Jurkat, Clone E6-1 (cell line): Measurements from ENCODE around the gene ASAP2.

Source experiments
- DNase-seq: peaks from one replicate; pipeline ENCODE4 v3.0.0-alpha.2; 2011; ENCODE audit warnings: low read depth, low spot score
- H3K4me3 ChIP-seq: 2 replicates; pipeline ENCODE4 v1.5.1; 2011; ENCODE audit warnings: mild to moderate bottlenecking, low read length, control low read depth, moderate library complexity

Gene ASAP2

DNA sequence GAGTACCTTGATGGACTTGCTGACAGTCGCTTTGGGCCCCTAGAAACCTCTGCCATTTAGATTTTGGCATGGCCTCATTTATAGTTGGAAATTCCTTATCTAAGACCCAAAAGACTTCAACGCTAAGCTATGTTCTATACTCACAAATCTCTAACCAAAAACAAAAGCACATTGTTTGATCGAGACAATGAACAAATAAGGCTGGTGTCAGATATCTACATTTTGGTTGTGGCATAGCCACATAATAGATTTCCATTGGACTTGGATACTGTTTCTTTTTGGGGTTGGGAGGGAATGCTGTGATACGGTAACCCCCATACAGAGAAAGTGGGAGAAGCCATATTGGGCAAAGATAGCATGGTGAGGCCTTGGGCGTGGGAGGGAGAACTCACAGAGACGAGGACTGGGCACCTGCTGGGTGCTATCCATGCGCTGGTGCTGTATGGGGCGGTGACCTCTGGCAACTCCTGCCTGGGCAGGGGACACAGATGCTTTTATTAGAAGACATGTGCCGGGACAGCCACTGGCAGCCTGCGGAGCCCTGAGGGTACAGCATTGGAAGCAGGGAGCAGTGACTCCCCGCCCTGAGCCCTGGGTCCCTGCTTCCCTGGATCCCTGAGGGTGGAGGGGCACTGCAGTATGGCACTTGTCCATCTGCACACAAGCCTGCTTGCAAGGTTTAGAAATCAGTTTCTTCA lies 97.1 kb downstream of the ASAP2 start:
- H3K4me3 ChIP-seq, result no peak overlapping the region
- no peak for DNase-seq

DNA sequence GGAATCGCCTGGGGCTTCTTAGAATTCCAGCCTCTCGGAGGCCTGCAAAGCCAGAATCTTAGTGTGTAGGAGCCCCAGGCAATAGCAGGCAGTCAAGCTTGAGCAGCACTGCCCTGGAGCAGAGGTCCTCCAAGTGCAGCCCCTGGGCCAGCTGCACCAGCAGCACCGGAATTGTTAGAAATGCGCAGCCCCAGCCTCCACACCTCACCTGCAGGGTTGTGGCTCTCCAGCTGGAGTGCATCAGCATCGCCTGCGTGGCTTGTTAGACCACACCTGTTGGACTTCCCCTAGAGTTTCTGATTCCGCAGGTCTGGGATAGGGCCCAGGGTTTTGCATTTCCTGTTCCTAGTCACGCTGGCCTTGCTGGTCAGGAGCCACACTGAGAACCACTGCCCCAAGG lies 100.3 kb downstream of the ASAP2 start:
- H3K4me3 ChIP-seq, result no peak overlapping the region
- DNase-seq, result no peak

DNA sequence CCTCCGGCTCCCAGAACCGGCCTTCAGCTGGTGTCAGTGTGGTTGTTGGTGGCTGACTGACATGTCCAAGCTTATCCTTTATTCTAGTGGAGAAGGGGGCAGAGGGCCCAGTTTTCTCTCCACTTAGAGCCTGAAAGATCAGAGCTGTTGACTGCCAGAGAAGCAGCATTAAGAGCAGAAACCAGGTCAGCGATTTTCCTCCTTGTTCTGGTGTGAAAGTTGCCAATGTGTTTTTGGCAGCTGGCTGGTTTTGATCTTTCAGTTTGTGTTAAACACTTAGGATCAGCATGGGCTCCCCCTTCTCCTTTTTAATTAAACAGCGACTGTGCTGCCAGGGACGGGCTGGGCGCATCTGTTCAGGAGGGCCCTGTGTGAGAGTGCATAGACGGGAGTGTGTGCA lies 100.9 kb downstream of the ASAP2 start:
- H3K4me3 ChIP-seq, result no peak overlapping the region
- no peak for DNase-seq

DNA sequence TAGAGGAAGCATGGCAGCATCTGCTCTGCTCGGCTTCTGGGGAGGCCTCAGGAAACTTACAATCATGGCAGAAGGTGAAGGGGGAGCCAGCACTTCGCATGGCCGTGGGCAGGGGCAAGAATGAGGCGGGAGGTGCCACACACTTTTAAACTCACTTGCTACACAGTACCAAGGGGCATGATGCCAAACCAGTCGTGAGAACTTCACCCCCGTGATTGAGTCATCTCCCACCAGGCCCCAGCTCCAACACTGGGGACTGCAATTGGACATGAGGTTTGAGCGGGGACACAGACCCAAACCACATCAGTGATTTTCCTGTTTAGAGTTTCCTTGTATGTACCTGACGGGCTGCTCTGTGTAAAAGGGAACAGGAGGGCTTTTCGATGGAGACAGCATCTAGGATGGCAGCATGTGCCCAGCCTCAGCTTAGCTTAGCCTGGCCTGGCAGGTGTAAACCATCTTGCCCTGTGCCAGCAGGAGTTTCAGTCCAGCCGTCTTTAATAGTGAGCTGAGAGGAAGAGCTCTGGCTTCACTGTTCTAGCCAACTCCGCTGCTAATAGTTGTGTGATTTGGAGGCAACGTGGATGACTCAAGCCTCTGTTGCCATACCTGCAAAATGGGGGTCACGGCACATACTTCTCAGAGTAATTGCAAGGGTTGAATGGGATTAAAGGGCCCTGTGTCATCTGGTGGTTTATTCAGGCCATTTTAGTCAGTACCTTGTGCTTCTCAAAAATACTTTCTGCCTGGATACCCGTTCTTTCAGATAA lies 101.8 kb downstream of the ASAP2 start:
- DNase-seq, result no peak
- H3K4me3 ChIP-seq, result no peak overlapping the region

DNA sequence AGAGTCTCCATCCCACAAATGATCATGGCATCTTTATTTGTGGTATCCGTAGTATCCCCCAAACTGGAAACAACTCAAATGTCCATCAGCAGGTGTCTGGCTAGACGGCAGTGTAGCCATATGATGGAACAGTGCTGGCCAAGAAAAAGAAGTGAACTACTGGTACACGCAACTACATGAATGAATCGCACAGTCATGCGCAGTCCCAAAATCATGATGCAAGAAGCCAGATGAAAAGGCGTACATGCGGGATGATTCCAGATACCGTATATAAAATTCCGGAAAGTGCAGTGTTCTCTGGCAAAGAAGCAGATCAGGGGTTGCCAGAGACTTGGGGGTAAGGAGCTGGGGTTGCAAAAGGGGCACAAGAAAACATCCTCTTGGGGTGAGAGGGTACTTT lies 102.5 kb downstream of the ASAP2 start:
- H3K4me3 ChIP-seq, result no peak overlapping the region
- DNase-seq, result no peak

DNA sequence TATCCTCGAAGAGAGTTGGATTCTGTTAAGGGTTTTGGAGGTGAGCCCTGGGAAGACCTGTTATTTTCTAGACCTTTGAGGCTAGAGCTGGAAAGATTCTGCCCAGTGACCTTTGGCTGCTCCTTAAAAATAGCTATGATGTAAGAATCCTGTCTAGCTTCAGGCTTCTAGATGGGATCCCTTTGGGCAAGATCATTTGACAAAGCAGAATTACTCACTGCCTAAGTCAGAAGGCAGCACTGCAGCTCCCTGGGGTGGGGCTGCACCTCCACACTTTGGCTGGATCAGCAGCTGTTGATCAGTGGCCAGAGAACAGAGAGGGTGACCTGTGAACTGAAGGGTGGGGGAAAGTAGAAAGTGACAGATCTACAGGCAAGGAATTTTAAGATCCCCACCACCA lies 103.8 kb downstream of the ASAP2 start:
- no peak for DNase-seq
- no peak overlapping the region for H3K4me3 ChIP-seq

DNA sequence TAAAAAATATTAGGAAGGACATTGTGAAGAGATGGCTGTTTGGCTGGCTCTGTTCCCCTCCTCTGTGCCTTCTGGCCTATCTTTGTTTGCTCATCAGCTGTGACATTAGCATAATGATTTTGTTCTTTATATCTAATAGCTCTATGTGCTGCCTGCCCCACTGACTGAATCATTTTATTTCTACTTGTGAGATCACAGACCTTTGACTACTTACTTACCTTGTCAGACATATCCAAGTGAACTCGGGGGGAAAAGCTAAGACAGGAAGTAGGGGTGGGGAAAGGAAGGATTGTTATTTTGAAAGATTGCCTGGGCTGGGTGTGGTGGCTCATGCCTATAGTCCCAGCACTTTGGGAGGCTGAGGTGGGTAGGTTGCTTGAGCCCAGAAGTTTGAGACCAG lies 104.2 kb downstream of the ASAP2 start:
- DNase-seq, result no peak
- no peak overlapping the region for H3K4me3 ChIP-seq

DNA sequence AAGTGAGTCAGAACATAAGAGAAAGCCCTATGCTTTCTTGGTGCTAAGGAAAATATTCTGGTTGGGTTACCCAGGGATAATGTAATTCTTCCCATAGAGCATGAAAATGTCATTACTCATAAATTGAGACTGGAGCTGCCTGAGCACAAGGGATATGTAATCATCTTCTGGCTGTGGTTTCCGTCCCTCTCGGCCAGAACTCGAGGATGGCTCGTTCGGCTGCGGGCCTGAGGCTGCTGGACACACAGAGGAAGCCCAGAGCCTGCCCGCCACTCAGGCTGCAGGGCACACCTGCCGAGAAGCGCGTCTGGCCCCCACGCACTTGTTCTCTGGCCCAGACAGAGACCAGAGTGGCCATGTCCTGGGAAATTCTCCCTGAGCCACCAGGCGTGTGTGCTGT lies 104.9 kb downstream of the ASAP2 start:
- no peak overlapping the region for H3K4me3 ChIP-seq
- no peak for DNase-seq

DNA sequence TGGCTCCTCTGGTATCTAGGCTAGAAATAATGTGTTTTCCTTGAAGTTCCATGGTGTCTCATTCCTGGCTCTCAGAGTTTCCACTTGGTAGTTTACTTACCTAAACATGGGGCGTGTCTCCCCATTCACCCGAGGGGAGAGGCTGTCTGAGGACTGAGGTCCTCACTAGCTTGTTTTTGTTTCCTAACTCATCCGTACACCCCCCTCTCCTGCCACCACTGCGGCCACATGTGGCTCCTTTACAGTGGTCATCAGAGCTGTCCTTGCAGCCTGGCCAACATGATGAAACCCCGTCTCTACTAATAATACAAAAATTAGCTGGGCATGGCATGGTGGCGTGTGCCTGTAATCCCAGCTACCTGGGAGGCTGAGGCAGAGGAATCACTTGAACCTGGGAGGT lies 106.0 kb downstream of the ASAP2 start:
- no peak overlapping the region for H3K4me3 ChIP-seq
- no peak for DNase-seq

DNA sequence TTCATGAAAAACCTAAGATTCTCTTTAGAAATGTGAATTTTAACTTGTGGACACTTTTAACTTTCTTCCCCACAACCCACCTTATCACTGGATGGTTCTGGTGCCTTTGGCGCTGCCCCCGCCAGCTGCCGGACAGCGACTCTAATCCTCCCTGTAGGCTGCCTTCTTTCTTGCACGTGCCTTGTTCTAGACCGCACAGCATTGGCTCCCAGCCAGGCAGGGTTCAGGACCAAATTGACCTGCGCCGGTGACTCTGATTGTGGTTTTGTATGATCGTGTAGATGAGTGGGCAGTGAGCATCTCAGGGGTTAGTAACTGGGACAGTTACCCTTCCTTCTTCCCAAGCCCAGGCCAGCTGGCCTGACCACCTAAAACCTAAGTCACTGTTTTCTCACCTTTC lies 106.8 kb downstream of the ASAP2 start:
- no peak for DNase-seq
- H3K4me3 ChIP-seq, result no peak overlapping the region

DNA sequence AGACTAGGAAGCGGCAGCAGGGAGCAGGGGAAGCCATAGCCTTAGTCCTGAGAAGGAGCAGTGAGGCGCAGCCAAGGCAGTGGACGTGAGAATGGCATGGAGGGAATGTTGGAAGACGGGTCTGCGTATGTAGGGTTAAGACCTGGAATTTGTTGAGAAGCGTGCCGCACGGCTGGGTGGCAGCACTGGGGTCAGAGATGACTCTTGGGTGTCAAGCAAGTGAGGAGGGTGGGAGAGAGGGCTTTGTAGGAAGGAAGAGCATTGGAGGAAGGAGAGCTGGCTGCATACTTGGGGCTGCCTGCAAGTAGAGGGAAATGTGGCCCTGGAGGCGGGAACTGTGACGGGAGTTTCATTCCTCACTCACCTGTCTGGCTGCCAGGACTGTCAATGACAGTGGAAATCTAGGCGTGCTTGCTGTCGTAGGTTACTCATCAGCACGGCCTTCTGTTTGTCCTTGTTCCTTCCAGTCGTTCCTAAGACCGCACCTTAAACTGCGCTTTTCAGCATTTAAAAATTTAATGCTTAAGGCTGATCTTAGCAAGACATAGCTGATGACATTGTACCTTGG lies 108.8 kb downstream of the ASAP2 start:
- DNase-seq, result no peak
- H3K4me3 ChIP-seq, result no peak overlapping the region

DNA sequence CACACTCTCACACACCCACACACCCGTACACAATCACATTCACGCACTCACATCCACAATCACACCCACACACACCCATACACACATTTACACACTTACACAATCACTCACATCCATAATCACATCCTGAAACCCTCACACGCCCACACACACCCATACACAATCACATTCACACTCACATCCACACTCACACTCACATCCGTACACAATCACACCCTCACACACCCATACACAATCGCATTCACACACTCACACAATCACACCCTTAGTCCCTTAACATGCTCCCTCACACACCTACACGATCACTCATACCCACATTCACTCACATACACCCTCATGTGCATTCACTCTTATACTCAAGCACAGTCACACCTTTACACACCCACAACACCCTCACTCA lies 110.9 kb downstream of the ASAP2 start:
- no peak for DNase-seq
- H3K4me3 ChIP-seq, result no peak overlapping the region

DNA sequence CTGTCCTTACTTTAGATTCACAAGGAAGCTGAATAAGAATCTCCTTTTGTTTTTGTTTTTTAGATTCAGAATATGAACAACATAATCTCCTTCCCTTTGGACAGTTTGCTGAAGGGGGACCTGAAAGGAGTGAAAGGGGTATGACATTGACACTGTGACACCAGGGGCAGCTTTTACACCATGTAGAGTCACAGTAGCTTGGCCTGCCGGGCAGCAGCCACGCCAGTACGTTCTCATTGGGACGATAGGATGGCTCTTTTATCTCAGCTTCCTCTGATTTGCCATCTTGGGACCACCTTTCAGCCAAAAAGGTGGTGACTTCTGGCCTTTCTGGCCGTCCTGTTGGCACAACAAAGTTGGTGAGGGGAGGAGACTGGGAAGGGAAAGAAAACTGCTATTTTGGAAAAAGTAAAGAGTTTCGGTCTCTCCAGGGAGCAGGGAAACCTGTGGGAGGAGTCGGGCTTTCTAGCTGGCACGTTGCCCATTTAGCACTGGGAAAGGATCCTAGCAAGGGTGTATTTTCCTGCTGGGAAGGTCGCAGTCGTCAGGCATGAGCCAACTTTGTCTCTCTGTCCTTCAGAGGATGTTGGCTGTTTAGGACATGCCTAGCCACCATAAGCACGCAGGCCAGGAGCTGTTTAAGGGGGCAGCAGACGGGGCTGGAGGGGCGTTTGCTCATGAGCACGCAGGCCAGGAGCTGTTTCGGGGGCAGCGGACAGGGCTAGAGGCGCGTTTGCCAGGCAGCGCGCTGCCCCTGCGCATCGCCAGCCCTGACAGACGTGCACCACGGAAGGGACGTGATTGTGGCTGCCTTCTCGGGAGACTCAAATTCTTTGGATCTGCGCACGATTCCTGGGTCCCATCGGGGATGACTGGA lies 112.1 kb downstream of the ASAP2 start:
- no peak overlapping the region for H3K4me3 ChIP-seq
- no peak for DNase-seq

DNA sequence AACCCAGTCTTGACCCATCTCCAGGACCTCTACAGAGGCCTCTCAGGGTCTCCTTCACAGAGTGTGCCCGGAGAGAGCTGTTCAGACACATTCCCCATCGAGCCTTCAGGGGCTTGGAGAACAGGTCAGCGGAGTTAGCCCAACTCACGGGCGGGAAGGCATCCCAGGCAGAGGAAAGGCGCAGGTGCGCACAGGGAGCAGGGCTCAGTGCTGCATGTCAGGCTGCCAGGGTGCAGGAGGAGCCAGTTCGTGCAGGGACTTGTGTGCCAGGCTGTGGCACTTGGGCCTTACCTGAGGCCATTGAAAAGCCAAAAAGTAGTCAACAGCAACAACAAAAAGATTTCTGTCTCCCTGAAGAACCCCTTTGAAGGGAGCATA lies 112.7 kb downstream of the ASAP2 start:
- no peak overlapping the region for H3K4me3 ChIP-seq
- DNase-seq, result no peak

DNA sequence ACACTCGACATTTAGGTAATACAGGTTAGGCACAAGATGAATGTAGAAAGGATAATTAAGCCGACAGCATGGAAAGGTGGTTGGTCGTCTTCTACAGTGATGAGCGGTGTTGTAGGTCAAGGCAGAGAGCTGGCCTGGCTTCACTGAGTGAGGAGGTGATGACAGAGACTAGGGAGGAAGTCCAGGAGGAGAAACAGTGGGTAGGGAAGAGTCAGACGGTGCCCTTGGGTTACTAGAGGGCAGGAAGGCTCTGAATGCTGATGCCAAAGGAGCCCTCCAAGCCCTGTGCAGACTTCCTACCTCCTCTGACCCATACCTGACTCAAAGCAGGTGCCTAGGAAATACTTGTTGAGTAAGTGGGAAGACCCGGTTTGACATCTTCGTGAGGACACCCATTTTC lies 116.0 kb downstream of the ASAP2 start:
- no peak for DNase-seq
- no peak overlapping the region for H3K4me3 ChIP-seq

DNA sequence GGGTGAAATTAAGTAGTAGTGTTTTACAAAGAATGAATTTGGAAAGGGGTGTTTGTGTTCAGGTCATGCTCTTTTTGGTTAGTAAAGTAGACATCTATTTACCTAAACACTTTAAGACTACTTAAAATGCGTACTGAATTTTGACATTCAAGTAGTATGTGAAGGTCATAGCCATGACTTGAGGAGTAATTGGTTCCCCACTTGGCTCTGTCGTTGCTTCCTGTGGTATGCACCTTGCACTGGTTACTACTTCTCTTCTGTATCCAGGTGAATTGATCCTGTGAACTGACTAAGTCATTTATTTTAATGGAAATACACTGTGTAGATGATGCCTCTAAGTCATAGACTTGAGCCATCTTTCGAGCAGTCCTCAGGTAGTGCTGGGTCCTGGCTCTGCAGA lies 118.8 kb downstream of the ASAP2 start:
- no peak for DNase-seq
- H3K4me3 ChIP-seq, result no peak overlapping the region

DNA sequence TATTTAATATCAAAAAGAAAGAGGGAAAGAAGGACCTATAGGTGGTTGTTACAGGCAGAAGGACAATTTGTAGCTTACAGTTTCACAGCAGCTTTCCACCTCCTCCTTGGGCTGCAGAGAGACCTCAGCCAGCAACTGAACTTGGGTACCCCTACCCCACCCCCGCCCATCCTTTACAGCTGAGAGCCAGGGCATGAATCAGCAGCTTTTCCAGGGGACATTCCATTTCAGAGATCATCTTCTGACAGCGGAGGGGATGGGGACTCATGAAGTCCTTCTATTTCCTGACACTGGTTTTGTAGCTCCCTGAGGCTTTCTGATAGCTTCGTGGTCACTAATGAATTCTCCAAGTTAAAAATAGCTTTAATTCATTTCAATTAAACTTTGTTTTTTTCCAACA lies 120.4 kb downstream of the ASAP2 start:
- no peak overlapping the region for H3K4me3 ChIP-seq
- no peak for DNase-seq

DNA sequence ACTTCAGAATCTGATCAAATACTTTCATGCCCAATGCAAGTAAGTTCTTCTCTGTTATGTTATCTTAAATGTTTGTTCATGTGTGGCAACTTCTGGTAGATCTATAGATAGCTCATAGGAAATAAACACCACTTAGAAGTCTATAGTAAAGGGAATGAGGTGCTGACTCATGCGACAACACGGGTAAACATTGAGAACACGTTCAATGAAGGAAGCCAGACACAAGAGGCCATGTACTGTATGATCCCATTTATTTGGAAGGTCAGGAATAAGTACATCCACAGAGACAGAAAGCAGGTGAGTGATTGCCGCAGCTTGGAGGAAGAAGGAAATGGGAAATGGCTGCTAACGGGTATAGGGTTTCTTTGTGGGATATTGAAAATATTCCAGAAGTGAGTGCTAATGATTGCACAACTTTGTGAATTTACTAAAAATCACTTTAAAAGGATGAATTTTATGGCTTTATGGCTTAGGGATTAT lies 121.3 kb downstream of the ASAP2 start:
- DNase-seq, result no peak

DNA sequence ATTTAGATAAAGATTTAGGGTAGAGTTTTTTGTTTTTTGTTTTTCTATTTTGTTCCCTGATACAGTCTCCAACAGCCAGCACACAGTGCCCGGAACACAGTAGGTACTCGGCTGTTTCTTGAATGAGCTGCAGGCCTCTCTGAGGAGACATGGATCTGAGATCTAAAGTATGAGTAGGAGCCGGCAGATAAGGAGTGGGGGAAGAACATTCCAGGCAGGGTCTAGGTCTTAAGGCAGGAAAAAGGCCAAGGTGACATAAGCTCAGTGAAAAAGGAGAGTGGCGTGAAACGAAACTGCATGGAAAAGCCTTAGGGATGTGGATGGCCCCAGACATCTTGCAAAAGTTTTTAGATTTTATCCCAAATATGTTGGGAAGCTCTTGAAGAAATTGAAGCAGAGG lies 122.3 kb downstream of the ASAP2 start:
- H3K4me3 ChIP-seq, result no peak overlapping the region
- no peak for DNase-seq

More for the DNA sequence above, 121.3 kb downstream of the ASAP2 start:
- H3K4me3 ChIP-seq, result no peak overlapping the region

DNA sequence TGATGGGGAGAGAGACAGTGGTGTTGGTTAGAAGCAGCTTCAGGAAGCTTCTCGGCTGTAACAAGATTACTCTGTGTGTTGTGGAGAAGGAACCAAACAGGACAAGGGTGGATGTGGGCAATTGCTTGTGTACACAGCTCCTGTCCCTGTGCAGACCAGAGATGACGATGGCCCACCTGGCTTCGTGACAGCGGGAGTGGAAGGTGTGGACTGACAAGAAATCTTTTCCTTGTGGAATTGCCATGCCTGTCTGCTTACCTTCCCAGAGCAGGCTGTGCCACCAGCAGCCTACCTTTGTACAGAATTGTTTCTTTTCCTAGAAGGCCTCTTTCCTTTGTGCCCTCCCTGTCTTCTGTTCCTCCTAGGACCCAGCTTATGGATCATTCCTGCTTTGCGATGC lies 122.9 kb downstream of the ASAP2 start:
- H3K4me3 ChIP-seq, result no peak overlapping the region
- DNase-seq, result no peak
